ENCODE results near the gene SLX9.

The SLX9 gene

GRCh38 chr21:44960141-44961092 is 20.6 kb downstream of the SLX9 start:
- Histone ChIP-seq H3K36me3 (ENCODE audit: control insufficient read depth, low read length) (peaks cover 49% of the 10 kb centered on the region), H3K9me3 (ENCODE audit: control insufficient read depth, insufficient read depth, low read length) (no peaks in the 10 kb centered on the region), H3K27me3 (ENCODE audit: control insufficient read depth, low read length) (no peaks in the 10 kb centered on the region), H3F3A (ENCODE audit: control insufficient read depth, insufficient read depth) (no peaks in the 10 kb centered on the region), H3K79me2 (ENCODE audit: control insufficient read depth, low read length) (peaks cover 17% of the 10 kb centered on the region), H3K4me3 (ENCODE audit: low read length) (no peak overlapping the region), H3K27ac (ENCODE audit: low read depth, low read length) (no peak overlapping the region), H3K9me2 (replicated peaks; ENCODE audit: control insufficient read depth, low read length) (no peaks in the 10 kb centered on the region), H3K4me2 (ENCODE audit: low read length) (no peak overlapping the region), H4K20me1 (ENCODE audit: control insufficient read depth, insufficient read depth, low read depth, low read length) (peaks cover 20% of the 10 kb centered on the region), H3K4me1 (ENCODE audit: control insufficient read depth, low read length) (peaks cover 7% of the 10 kb centered on the region)
- no peak for TF ChIP-seq CTCF (IDR thresholded peaks at IDR 0.05; ENCODE audit: low read depth, low read length, poor library complexity, severe bottlenecking)
- TF ChIP-seq EZH2phosphoT487 (IDR thresholded peaks at IDR 0.05; ENCODE audit: borderline replicate concordance, low read length) = no peak

GRCh38 chr21:44962403-44962966 is 22.7 kb downstream of the SLX9 start:
- Histone ChIP-seq H3F3A (ENCODE audit: control insufficient read depth, insufficient read depth) (no peaks in the 10 kb centered on the region), H3K36me3 (ENCODE audit: control insufficient read depth, low read length) (peaks cover 36% of the 10 kb centered on the region), H3K4me2 (ENCODE audit: low read length) (no peak overlapping the region), H4K20me1 (ENCODE audit: control insufficient read depth, insufficient read depth, low read depth, low read length) (peaks cover 16% of the 10 kb centered on the region), H3K27me3 (ENCODE audit: control insufficient read depth, low read length) (no peaks in the 10 kb centered on the region), H3K9me3 (ENCODE audit: control insufficient read depth, insufficient read depth, low read length) (no peaks in the 10 kb centered on the region), H3K9me2 (replicated peaks; ENCODE audit: control insufficient read depth, low read length) (no peaks in the 10 kb centered on the region), H3K4me1 (ENCODE audit: control insufficient read depth, low read length) (peaks cover 9% of the 10 kb centered on the region), H3K79me2 (ENCODE audit: control insufficient read depth, low read length) (peaks cover 6% of the 10 kb centered on the region), H3K4me3 (ENCODE audit: low read length) (no peak overlapping the region), H3K27ac (ENCODE audit: low read depth, low read length) (no peak overlapping the region)
- no peak for TF ChIP-seq CTCF (IDR thresholded peaks at IDR 0.05; ENCODE audit: low read depth, low read length, poor library complexity, severe bottlenecking)
- TF ChIP-seq EZH2phosphoT487 (IDR thresholded peaks at IDR 0.05; ENCODE audit: borderline replicate concordance, low read length) = no peak

- peaks cover 41% of the 10 kb centered on the region for H3K36me3 ChIP-seq (ENCODE audit: control insufficient read depth, low read length)
These were observed 24.6 kb downstream of the SLX9 start for GRCh38 chr21:44964381-44964780.

More at GRCh38 chr21:44964381-44964780, 24.6 kb downstream of the SLX9 start:
- Histone ChIP-seq H3K4me2 (ENCODE audit: low read length) (no peak overlapping the region), H3F3A (ENCODE audit: control insufficient read depth, insufficient read depth) (no peaks in the 10 kb centered on the region), H3K4me3 (ENCODE audit: low read length) (no peak overlapping the region), H4K20me1 (ENCODE audit: control insufficient read depth, insufficient read depth, low read depth, low read length) (peaks cover 13% of the 10 kb centered on the region), H3K79me2 (ENCODE audit: control insufficient read depth, low read length) (peaks cover 3% of the 10 kb centered on the region), H3K27me3 (ENCODE audit: control insufficient read depth, low read length) (no peaks in the 10 kb centered on the region), H3K9me2 (replicated peaks; ENCODE audit: control insufficient read depth, low read length) (no peaks in the 10 kb centered on the region), H3K27ac (ENCODE audit: low read depth, low read length) (no peak overlapping the region), H3K4me1 (ENCODE audit: control insufficient read depth, low read length) (peaks cover 9% of the 10 kb centered on the region), H3K9me3 (ENCODE audit: control insufficient read depth, insufficient read depth, low read length) (no peaks in the 10 kb centered on the region)
- TF ChIP-seq EZH2phosphoT487 (IDR thresholded peaks at IDR 0.05; ENCODE audit: borderline replicate concordance, low read length) (no peak), CTCF (IDR thresholded peaks at IDR 0.05; ENCODE audit: low read depth, low read length, poor library complexity, severe bottlenecking) (no peak)
